Measurements from ENCODE around the gene SLC13A1. TPM values are rescaled to one million over a fixed set of nuclear protein-coding genes. Genes with fewer than 3 reads are reported as not detected.

SLC13A1 gene
- polyA plus RNA-seq, 4 donors = 0.07 to 8.2 (median 0.22) TPM; not detected in 1

DNA sequence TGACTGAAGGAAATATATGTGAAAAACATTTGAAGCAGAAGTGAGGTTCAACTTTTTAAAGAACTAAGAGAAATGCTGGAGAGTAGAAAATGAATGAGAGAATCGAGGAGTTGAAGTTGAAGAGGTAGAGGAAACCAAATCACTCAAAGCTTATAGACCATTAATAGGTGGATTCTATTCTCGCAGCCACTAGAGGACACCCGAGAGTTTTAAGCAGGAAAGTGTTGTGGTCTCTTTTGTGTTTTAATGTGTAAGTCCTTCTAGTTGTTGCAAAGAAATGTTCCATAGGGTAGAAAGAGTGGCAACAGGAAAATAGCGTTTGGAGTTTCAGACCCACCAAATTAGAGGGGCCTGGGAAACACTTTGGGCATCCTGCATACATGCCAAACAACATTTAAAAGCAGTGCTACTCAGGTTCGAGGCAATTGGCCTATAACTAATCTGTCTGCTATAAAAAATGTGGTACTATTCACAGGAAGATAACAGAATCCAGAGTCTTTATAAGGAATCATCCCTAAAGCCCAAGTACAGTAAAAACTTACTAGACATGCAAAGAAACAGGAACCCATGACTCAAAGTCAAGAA lies 129.0 kb downstream of the SLC13A1 start:
- Histone ChIP-seq H3K27me3 (ENCODE audit: control insufficient read depth in 3 of 3, insufficient read depth in 3 of 3, low read length in 3 of 3) (no peaks in the 10 kb centered on the region), H3K27ac (ENCODE audit: low read depth in 1 of 3, low read length in 2 of 3) (no peak overlapping the region), H3K4me1 (ENCODE audit: control insufficient read depth in 3 of 3, insufficient read depth in 2 of 3, low read depth in 1 of 3, low read length in 2 of 3) (no peaks in the 10 kb centered on the region), H3K9me3 (ENCODE audit: control insufficient read depth in 2 of 2, insufficient read depth in 1 of 2, low read depth in 1 of 2, low read length in 1 of 2) (no peaks in the 10 kb centered on the region), H3K36me3 (ENCODE audit: control insufficient read depth in 3 of 3, insufficient read depth in 2 of 3, low read depth in 1 of 3, low read length in 3 of 3) (no peaks in the 10 kb centered on the region), H3K4me3 (ENCODE audit: low read depth in 1 of 3, low read length in 3 of 3) (no peak overlapping the region)
- FAIRE-seq (no peak), DNase-seq (peak; percentile 3 to 20)
- 50 to 63% (median 58%) methylated on average over 5 of the region's 5 CpGs for WGBS, 3 donors

DNA sequence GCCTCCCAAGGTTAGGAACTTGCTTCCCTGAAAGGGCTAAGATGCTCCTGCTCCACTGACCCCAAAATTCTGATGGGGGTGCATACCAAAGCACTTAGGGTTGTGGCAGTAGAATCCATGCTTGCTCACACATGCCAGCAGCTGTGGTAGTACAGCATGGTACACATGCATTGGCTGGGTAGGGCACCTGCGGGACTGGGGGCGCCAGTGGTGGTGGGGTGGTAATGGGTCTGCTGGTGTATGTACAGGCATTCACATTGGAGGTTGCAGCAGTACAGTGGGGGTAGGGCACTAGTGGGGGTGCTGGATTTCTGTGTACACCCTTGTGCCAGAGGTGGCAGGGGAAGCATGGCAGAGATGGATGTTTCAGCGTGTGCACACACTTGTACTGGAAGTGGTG lies 132.0 kb downstream of the SLC13A1 start:
- 93 to 94% (median 94%) methylated on average over 3 of the region's 3 CpGs for WGBS, 3 donors
- no peaks in the 10 kb centered on the region for H3K36me3 ChIP-seq (ENCODE audit: control insufficient read depth in 3 of 3, insufficient read depth in 2 of 3, low read depth in 1 of 3, low read length in 3 of 3)
- H3K4me3 ChIP-seq (ENCODE audit: low read depth in 1 of 3, low read length in 3 of 3) = no peak overlapping the region
- DNase-seq = no peak
- H3K4me1 ChIP-seq (ENCODE audit: control insufficient read depth in 3 of 3, insufficient read depth in 2 of 3, low read depth in 1 of 3, low read length in 2 of 3) = no peaks in the 10 kb centered on the region
- H3K9me3 ChIP-seq (ENCODE audit: control insufficient read depth in 2 of 2, insufficient read depth in 1 of 2, low read depth in 1 of 2, low read length in 1 of 2) = no peaks in the 10 kb centered on the region
- H3K27ac ChIP-seq (ENCODE audit: low read depth in 1 of 3, low read length in 2 of 3) = no peak overlapping the region
- no peaks in the 10 kb centered on the region for H3K27me3 ChIP-seq (ENCODE audit: control insufficient read depth in 3 of 3, insufficient read depth in 3 of 3, low read length in 3 of 3)
- FAIRE-seq = no peak

Other genes starting within 250 kb of the SLC13A1 start
- not detected for gene TAS2R16, start 204.3 kb downstream of the SLC13A1 start, polyA plus RNA-seq